GM21619 (cell line): Measurements from ENCODE around the gene GNAI3.
A peak's percentile ranks its signal among the peaks of the same experiment; 100 is the strongest.

Experiments used
- ATAC-seq: cut with Tn5 transposase; IDR thresholded peaks from one replicate; pipeline ENCODE4 v1.9.1; 2021; ENCODE audit not compliant: unreplicated experiment

The GNAI3 gene

DNA sequence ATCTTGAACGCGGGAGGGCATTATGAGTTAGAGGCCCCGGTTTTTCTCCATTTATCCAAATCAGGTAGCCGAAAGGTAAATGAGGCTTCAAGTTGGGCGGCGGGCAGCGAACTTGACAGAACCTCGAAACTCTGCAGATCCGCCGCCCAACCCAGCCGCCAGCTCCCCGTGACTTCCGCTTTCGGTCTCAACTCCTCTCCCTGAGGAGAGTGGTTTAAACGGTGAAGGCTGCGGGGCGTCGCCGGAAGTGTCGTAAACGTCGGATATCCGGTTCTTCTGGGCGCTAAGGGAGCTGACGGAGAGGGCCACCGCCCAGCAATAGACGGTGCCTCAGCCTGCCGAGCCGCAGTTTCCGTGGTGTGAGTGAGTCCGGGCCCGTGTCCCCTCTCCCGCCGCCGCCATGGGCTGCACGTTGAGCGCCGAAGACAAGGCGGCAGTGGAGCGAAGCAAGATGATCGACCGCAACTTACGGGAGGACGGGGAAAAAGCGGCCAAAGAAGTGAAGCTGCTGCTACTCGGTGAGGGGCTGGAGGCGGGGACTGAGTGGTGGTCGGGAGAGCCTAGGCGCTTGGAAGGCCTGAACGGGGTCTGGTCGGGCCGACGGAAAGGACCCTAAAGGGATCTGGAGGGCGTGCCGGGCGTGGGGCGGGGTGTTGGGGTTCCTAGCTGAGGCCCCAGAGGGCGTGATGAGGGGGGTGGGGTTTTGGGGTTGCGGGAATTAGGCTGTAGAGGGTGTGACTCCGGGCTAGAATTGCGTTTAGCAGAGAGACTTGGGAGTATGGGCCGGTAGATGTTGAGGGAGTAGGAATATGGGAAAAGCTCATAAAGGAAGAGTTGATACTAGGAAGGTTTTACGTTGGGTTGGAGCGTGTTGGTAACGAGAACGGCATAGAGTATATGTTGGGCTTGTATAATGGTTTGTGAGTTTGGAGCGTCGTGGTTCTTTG, at the start of gene GNAI3:
TSS of gene GNAI3 (plus strand) at position 295 of the 947 bp plus-strand sequence. CDS start at position 401, 106 bp downstream.
- peak; percentile 83 for ATAC-seq

DNA sequence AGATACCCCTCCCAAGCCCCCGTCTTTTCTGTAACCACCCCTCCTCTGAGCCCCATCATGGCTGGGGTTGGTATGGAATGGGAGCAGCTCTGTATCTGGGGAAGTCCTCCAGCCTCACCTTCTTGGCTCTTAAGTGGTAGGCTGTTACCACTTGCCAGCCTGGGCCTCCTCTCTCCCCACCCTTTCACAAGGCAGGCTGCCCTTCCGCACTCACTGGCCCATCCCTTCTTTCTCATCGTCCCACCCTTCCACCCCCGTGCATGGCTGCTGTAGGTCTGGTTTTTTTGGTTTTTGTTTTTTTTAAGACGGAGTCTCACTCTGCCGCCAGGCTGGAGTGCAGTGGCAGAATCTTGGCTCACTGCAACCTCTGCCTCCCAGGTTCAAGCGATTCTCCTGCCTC, 49.3 kb upstream of the GNAI3 start:
- no peak for ATAC-seq

- ATAC-seq, result no peak
These were observed 48.5 kb upstream of the GNAI3 start for GRCh38 chr1:109499661-109500536.

DNA sequence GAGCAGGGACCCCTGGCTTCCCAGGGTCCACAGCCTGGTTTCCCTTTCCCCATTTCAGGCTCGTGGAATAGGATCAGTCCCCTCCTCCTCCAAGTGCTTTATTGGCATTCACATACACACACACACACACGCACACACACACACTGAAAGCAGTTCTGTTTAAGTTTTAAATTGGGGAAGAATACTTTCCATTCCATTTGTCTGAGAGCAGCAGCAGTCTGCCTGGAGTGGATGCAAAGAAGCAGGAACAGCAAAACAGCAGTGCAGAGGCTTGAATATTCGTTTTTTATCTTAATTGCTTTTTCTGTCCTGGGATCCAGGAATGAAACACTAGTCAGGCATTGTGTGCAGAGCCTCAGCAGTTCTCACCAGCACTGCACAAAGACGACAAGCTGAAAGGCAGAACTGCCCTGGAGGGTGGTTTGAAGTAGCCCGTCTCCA, 47.5 kb upstream of the GNAI3 start:
- ATAC-seq, result no peak

GRCh38 chr1:109501644-109502363, 46.6 kb upstream of the GNAI3 start:
- no peak for ATAC-seq

- no peak for ATAC-seq
These were observed 46.0 kb upstream of the GNAI3 start for GRCh38 chr1:109502364-109502851.

- ATAC-seq, result no peak
These were observed 44.5 kb upstream of the GNAI3 start for GRCh38 chr1:109503935-109504334.

GRCh38 chr1:109504974-109505373, 43.4 kb upstream of the GNAI3 start:
- ATAC-seq, result no peak

DNA sequence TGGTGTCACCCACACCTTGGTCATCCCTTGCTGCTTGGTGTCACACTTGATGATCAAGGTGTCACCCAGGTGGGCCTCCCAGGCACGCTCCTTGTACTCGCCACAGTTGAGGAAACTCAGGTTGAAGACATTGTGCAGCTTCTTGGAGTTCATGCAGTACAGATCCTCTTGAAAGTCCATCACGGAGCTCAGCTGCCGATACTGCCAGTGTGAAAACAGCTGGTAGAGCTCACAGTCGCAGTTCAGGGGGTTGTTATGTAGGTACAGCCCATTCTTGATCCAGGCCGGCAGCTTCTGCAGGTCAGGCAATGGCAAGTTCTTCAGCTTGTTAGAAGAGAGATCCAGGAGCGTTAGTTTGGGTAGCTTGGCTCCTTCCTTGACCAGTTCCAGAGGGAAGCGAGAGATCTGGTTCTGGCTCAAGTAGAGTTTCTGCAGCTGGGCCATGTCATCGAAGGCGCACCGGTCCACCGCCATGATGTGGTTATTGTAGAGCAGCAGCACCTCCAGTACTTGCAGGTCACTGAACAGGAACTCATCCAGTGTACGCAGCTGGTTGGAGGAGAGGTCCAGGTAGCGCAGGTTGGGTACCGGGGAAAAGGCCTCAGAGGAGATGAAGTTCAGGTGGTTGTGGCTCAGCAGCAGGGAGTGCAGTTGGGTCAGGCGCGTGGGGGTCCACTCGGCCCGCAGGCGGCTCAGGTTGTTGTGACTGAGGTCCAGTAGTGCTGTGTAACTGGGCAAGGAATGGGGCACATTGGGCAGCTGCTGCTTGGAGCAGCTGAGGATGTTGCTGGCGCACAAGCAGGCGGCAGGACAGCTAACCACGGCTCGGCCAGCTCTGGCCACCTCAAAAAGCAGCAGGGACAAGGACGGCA, 40.2 kb upstream of the GNAI3 start:
- ATAC-seq, result no peak

- ATAC-seq, result no peak
These were observed 39.6 kb upstream of the GNAI3 start for GRCh38 chr1:109508873-109509175.

- no peak for ATAC-seq
These were observed 39.0 kb upstream of the GNAI3 start, which contains the start of gene AMIGO1 for GRCh38 chr1:109509176-109510134. Gene AMIGO1, minus strand, starts transcription at chr1:109509727. Its CDS starts 815 bp downstream, at chr1:109508912.

DNA sequence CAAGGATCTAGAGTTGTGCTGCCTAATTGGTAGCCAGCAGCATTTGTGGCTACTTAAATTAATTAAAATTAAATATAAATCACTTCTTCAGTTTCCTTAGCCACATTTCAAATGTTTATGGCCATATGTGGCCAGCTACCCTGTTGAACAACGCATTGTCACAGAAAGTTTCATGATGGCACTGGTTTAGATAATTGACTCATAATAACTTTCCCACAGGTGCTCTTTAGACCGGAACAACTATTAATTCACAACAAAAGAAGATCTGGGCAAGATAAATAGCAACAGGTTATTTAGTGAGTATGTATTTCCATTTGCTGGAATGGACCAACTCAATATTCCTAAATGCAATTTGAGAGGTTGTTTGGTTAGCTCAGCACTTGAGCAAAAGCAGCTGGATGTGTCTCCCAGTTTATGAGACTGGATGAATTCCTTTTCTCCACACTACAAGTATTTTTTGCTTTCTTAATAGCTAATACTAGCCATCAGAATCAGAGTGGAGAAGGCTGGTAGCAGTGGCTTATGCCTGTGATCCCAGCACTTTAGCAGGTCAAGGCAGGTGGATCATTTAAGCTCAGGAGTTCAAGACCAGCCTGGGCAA, 35.2 kb upstream of the GNAI3 start:
- no peak for ATAC-seq

DNA sequence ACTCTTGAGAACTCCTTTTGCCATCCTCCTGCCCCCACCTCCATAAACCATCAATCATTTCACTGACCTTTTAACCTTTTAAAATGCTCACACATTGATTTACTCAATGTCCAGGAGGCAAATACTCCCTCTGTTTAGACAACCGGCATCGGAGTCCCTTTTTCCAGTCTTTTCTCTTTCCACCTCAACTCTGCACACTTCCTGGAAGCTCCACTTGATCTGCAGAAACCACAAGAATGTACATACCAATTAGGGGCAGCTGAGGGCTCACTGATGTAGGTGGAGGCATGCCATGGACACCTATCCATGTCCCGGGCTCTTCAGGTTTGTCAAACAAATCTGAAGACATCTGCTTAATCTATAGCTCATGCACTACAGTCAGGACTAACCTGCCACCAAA, 33.6 kb upstream of the GNAI3 start:
- ATAC-seq, result no peak

- ATAC-seq, result no peak
These were observed 31.5 kb upstream of the GNAI3 start for GRCh38 chr1:109516872-109517271.

GRCh38 chr1:109517337-109517736, 31.1 kb upstream of the GNAI3 start:
- no peak for ATAC-seq

GRCh38 chr1:109521002-109521951, 27.1 kb upstream of the GNAI3 start:
- ATAC-seq, result no peak

DNA sequence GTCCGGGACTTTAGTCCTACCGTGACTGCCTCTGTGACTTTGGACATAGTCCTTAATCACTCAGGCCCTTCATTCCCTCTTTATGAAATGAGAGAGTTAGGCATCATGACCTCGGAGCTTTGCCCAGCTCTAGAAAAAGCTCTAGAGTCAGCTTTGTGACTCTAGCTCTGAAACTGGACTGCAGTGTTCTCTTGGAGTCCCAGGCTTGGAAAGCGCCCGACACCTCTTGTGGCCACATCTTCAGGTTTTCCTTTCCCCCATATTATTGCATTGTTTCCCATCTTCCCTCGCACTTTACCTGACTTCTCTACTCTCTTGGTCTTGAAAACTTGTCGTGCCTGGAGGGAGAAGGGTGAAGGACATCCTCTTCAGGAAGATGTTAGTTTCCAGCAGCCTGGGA, 26.4 kb upstream of the GNAI3 start:
- ATAC-seq, result no peak
